OCI-LY3 (cell line): ENCODE results near the gene FCN1.

Source experiments
- CTCF ChIP-seq: fragments of 200-600, 300-600 bp; sonication (generic); IDR thresholded peaks from 2 replicates; pipeline ENCODE4 v1.5.1; 2014; ENCODE audit warnings: antibody characterized with exemption, low read length, low read depth
- EZH2phosphoT487 ChIP-seq: fragments of 200-600 bp; shearing (Covaris generic); IDR thresholded peaks from 2 replicates; pipeline ENCODE4 v1.6.1; 2018; ENCODE audit warnings: antibody characterized with exemption, mixed run types, low read depth

- no peak for TF ChIP-seq CTCF
- TF ChIP-seq EZH2phosphoT487: no peak
These were observed 20.0 kb upstream of the FCN1 start for GRCh38 chr9:134937566-134938345.
